Hepatocyte (in vitro differentiated cells): ENCODE data around the gene WDTC1. TPM values are rescaled to one million over a fixed set of nuclear protein-coding genes. Genes with fewer than 3 reads are reported as not detected.

Source experiments
- DNase-seq: peaks from one replicate; pipeline ENCODE4 v3.0.0-alpha.2; 2016; ENCODE audit warnings: low spot score
- H2AFZ ChIP-seq: fragments of 200-600 bp; sonication (generic); 2 replicates; pipeline ENCODE4 v1.6.0; 2016; ENCODE audit warnings: antibody characterized with exemption, mild to moderate bottlenecking
- H3K27ac ChIP-seq: fragments of 200-600 bp; sonication (generic); 2 replicates; pipeline ENCODE4 v1.5.1; 2016; ENCODE audit warnings: mild to moderate bottlenecking
- H3K27me3 ChIP-seq: fragments of 200-600 bp; sonication (generic); 2 replicates; pipeline ENCODE4 v1.6.1; 2016
- H3K36me3 ChIP-seq: fragments of 200-600 bp; sonication (generic); replicated peaks from 2 replicates; pipeline ENCODE4 v1.5.1; 2016; ENCODE audit warnings: low read depth; ENCODE audit not compliant: insufficient read depth
- H3K4me1 ChIP-seq: fragments of 200-600 bp; sonication (generic); 2 replicates; pipeline ENCODE4 v1.5.1; 2016; ENCODE audit warnings: mild to moderate bottlenecking, moderate library complexity; ENCODE audit not compliant: insufficient read depth
- H3K4me2 ChIP-seq: fragments of 200-600 bp; sonication (generic); 2 replicates; pipeline ENCODE4 v1.6.0; 2016
- H3K4me3 ChIP-seq: fragments of 200-600 bp; sonication (generic); 2 replicates; pipeline ENCODE4 v1.5.1; 2016; ENCODE audit warnings: mild to moderate bottlenecking
- H3K79me2 ChIP-seq: fragments of 200-600 bp; sonication (generic); 2 replicates; pipeline ENCODE4 v1.6.0; 2017; ENCODE audit warnings: mild to moderate bottlenecking
- H3K9me2 ChIP-seq: fragments of 200-600 bp; sonication (generic); replicated peaks from 2 replicates; pipeline ENCODE4 v1.6.0; 2017; ENCODE audit warnings: mild to moderate bottlenecking; ENCODE audit not compliant: insufficient read depth
- H3K9me3 ChIP-seq: fragments of 200-600 bp; sonication (generic); 2 replicates; pipeline ENCODE4 v1.5.1; 2016; ENCODE audit warnings: low read depth, mild to moderate bottlenecking
- H4K20me1 ChIP-seq: fragments of 200-600 bp; sonication (generic); 2 replicates; pipeline ENCODE4 v1.6.0; 2016; ENCODE audit warnings: mild to moderate bottlenecking; ENCODE audit not compliant: insufficient read depth, poor library complexity, severe bottlenecking
- CTCF ChIP-seq: fragments of 200-600 bp; sonication (generic); IDR thresholded peaks from 2 replicates; pipeline ENCODE4 v1.5.1; 2016; ENCODE audit warnings: antibody characterized with exemption, mild to moderate bottlenecking; ENCODE audit not compliant: poor library complexity
- EZH2 ChIP-seq: fragments of 200-600 bp; sonication (generic); IDR thresholded peaks from 2 replicates; pipeline ENCODE4 v1.6.1; 2016; ENCODE audit warnings: antibody characterized with exemption, mild to moderate bottlenecking, borderline replicate concordance
- EZH2phosphoT487 ChIP-seq: fragments of 200-600 bp; sonication (generic); IDR thresholded peaks from one replicate; pipeline ENCODE4 v1.6.1; 2018; ENCODE audit warnings: antibody characterized with exemption, mild to moderate bottlenecking, low read depth, moderate library complexity; ENCODE audit not compliant: unreplicated experiment, severe bottlenecking
- WGBS: methylation state at CpG from one replicate; pipeline ENCODE4 v1.1.6; 2016; ENCODE audit warnings: low lambda C conversion rate; ENCODE audit errors: missing lambda C conversion rate; 5-methylcytosine and 5-hydroxymethylcytosine counted together
- polyA plus RNA-seq: library from polyadenylated mRNA; unstranded; fragments of >200 nt; fragmentation: Nextera tagmentation; extraction: Ambion mirVana; gene quantifications from 2 replicates; pipeline ENCODE4 v1.2.1, GENCODE V29; 2016
- total RNA-seq: library from RNA; depleted of rRNA; stranded (reverse); fragments of >200 nt; gene quantifications from 2 replicates; pipeline ENCODE4 v1.2.3, GENCODE V29; 2014

Gene WDTC1
- total and polyA plus RNA-seq, 2 experiments from 2014 or later = 11.0 to 22.8 TPM

GRCh38 chr1:27350663-27351540 is 116.5 kb downstream of the WDTC1 start:
- peak overlapping the region; percentile 81 for H2AFZ ChIP-seq
- H3K79me2 ChIP-seq = no peaks in the 10 kb centered on the region
- H3K4me3 ChIP-seq = no peak overlapping the region
- H3K4me1 ChIP-seq = peaks cover 29% of the 10 kb centered on the region
- no peaks in the 10 kb centered on the region for H3K9me2 ChIP-seq
- no peaks in the 10 kb centered on the region for H3K9me3 ChIP-seq
- peak overlapping the region; percentile 97 for H3K4me2 ChIP-seq
- 17% methylated on average over 52 of the region's 62 CpGs for WGBS
- no peaks in the 10 kb centered on the region for H3K27me3 ChIP-seq
- H3K27ac ChIP-seq = no peak overlapping the region
- H4K20me1 ChIP-seq = no peaks in the 10 kb centered on the region
- no peaks in the 10 kb centered on the region for H3K36me3 ChIP-seq
- DNase-seq = peak; percentile 79
- no peak for TF ChIP-seq EZH2phosphoT487
- peak; percentile 22 for TF ChIP-seq CTCF

GRCh38 chr1:27351541-27352107 is 117.2 kb downstream of the WDTC1 start:
- Histone ChIP-seq H3K79me2 (no peaks in the 10 kb centered on the region), H3K27ac (no peak overlapping the region), H2AFZ (peak overlapping the region; percentile 71), H3K9me3 (no peaks in the 10 kb centered on the region), H3K9me2 (no peaks in the 10 kb centered on the region), H4K20me1 (no peaks in the 10 kb centered on the region), H3K4me2 (peak overlapping the region; percentile 97), H3K4me3 (no peak overlapping the region), H3K27me3 (no peaks in the 10 kb centered on the region), H3K4me1 (peaks cover 29% of the 10 kb centered on the region), H3K36me3 (no peaks in the 10 kb centered on the region)
- TF ChIP-seq CTCF (no peak), EZH2 (no peak), EZH2phosphoT487 (no peak)
- DNase-seq = no peak
- 23% methylated on average over 8 of the region's 8 CpGs for WGBS

DNA sequence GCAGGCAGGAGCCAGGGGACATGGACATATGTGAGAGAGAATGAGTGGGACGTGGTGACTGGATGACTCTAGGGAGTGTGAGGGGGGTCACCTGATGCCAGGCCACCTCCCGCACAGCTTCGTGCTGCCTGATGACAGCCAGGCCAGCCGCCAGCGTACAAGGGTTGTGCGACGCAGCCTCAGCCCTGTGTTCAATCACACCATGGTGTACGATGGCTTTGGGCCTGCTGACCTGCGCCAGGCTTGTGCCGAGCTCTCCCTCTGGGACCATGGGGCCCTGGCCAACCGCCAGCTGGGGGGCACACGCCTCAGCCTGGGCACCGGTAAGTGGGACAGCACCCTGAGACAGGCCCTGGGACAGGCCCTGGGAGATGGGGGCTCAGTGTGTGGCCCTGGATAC is 118.7 kb downstream of the WDTC1 start:
- Histone ChIP-seq H2AFZ (no peak overlapping the region), H3K9me2 (no peaks in the 10 kb centered on the region), H3K27ac (no peak overlapping the region), H3K4me3 (no peak overlapping the region), H3K36me3 (no peaks in the 10 kb centered on the region), H3K9me3 (no peaks in the 10 kb centered on the region), H3K27me3 (no peaks in the 10 kb centered on the region), H4K20me1 (no peaks in the 10 kb centered on the region), H3K4me1 (peaks cover 29% of the 10 kb centered on the region), H3K4me2 (no peak overlapping the region), H3K79me2 (no peaks in the 10 kb centered on the region)
- DNase-seq = no peak
- TF ChIP-seq EZH2 (no peak), CTCF (no peak), EZH2phosphoT487 (no peak)
- WGBS = 97% methylated on average over 13 of the region's 13 CpGs
